SK-N-SH (cell line): Measurements from ENCODE around the gene HOXA5. TPM values are rescaled to one million over a fixed set of nuclear protein-coding genes. Genes with fewer than 3 reads are reported as not detected.

Experiments
- CTCF ChIA-PET: fragments of 300-600, 350-600 bp; formaldehyde crosslinking; extraction: SDS; loops from one replicate; lab custom pipeline; 2021; lab: Yijun Ruan, JAX
- POLR2A ChIA-PET: fragments of 350-600 bp; sonication (Branson Sonifier 250); formaldehyde crosslinking; extraction: SDS; loops from one replicate; lab custom pipeline; 2020; ENCODE audit warnings: antibody characterized with exemption, inconsistent platforms; lab: Yijun Ruan, JAX
- DNase-seq: peaks from one replicate; pipeline ENCODE4 v3.0.0; 2012
- H2AFZ ChIP-seq: fragments of 200-600 bp; sonication (generic); 2 replicates; pipeline ENCODE4 v1.8.1; 2016; ENCODE audit warnings: antibody characterized with exemption, mild to moderate bottlenecking, low read depth
- H3F3A ChIP-seq: fragments of 200-600 bp; sonication (generic); replicated peaks from 2 replicates; pipeline ENCODE3; 2016; ENCODE audit warnings: antibody characterized with exemption, mild to moderate bottlenecking; ENCODE audit not compliant: insufficient read depth
- H3K27ac ChIP-seq, 2 experiments: fragments of 200-500 bp in 1 of 2; fragments of 200-600 bp in 1 of 2; sonication (Bioruptor generic) in 1 of 2; sonication (generic), shearing (Covaris generic) in 1 of 2; 2 replicates each; pipeline versions ENCODE4 v1.5.1 to v1.6.1; 2014 to 2016; ENCODE audit warnings: low read depth in 2 of 2, inconsistent platforms in 1 of 2, low read length in 1 of 2, mild to moderate bottlenecking in 1 of 2, mixed read lengths in 1 of 2
- H3K27me3 ChIP-seq: fragments of 200-600 bp; sonication (generic), shearing (Covaris generic); 2 replicates; pipeline ENCODE4 v1.6.1; 2016; ENCODE audit warnings: mixed run types; ENCODE audit not compliant: insufficient read depth
- H3K36me3 ChIP-seq, 2 experiments: fragments of 200-500 bp in 1 of 2; fragments of 200-600 bp in 1 of 2; sonication (Bioruptor generic) in 1 of 2; sonication (generic) in 1 of 2; replicated peaks in 1 of 2; 2 replicates each; pipeline versions ENCODE3 to v1.5.1; 2014 to 2016; ENCODE audit warnings: low read length in 1 of 2, mild to moderate bottlenecking in 1 of 2; ENCODE audit not compliant: insufficient read depth in 2 of 2, control insufficient read depth in 1 of 2
- H3K4me1 ChIP-seq, 2 experiments: fragments of 200-500 bp in 1 of 2; fragments of 200-600 bp in 1 of 2; sonication (Bioruptor generic) in 1 of 2; sonication (generic), shearing (Covaris generic) in 1 of 2; 2 replicates each; pipeline versions ENCODE4 v1.5.1 to v1.6.1; 2014 to 2016; ENCODE audit warnings: low read depth in 1 of 2, low read length in 1 of 2, mixed run types in 1 of 2; ENCODE audit not compliant: insufficient read depth in 2 of 2, control insufficient read depth in 1 of 2
- H3K4me2 ChIP-seq: fragments of 200-600 bp; sonication (generic), shearing (Covaris generic); 2 replicates; pipeline ENCODE4 v1.6.1; 2017; ENCODE audit warnings: mixed run types
- H3K4me3 ChIP-seq, 2 experiments: fragments of 200-500 bp in 1 of 2; fragments of 200-600 bp in 1 of 2; sonication (Bioruptor generic) in 1 of 2; sonication (generic), shearing (Covaris generic) in 1 of 2; 2 replicates each; pipeline versions ENCODE4 v1.5.1 to v1.8.1; 2014 to 2016; ENCODE audit warnings: low read depth in 2 of 2, inconsistent platforms in 1 of 2, low read length in 1 of 2, mild to moderate bottlenecking in 1 of 2, mixed read lengths in 1 of 2, moderate library complexity in 1 of 2
- H3K79me2 ChIP-seq: fragments of 200-600 bp; sonication (generic); 2 replicates; pipeline ENCODE4 v1.8.1; 2017; ENCODE audit warnings: mild to moderate bottlenecking; ENCODE audit not compliant: insufficient read depth
- H3K9ac ChIP-seq: fragments of 200-600 bp; sonication (generic); 2 replicates; pipeline ENCODE4 v1.6.1; 2017; ENCODE audit warnings: mixed run types
- H3K9me2 ChIP-seq: fragments of 200-600 bp; sonication (generic); 2 replicates; pipeline ENCODE4 v1.6.1; 2017; ENCODE audit warnings: mixed run types
- H3K9me3 ChIP-seq: fragments of 200-600 bp; sonication (generic); 2 replicates; pipeline ENCODE4 v1.6.1; 2017; ENCODE audit warnings: mixed run types, mild to moderate bottlenecking, moderate library complexity
- H4K20me1 ChIP-seq: fragments of 200-600 bp; sonication (generic); 2 replicates; pipeline ENCODE4 v1.6.1; 2017; ENCODE audit warnings: mild to moderate bottlenecking, mixed run types; ENCODE audit not compliant: insufficient read depth
- CHD2 ChIP-seq: fragments of 150-350 bp; IDR thresholded peaks from 2 replicates; pipeline ENCODE4 v1.6.1; 2018; ENCODE audit warnings: low read length; ENCODE audit not compliant: partially characterized antibody
- ELF1 ChIP-seq: IDR thresholded peaks from 2 replicates; pipeline ENCODE4 v1.4.0; 2012
- EP300 ChIP-seq, 2 experiments: IDR thresholded peaks; 2 replicates each; pipeline versions ENCODE4 v1.4.0 to v1.6.1; 2012; ENCODE audit warnings: borderline replicate concordance in 1 of 2, low read depth in 1 of 2, low read length in 1 of 2
- FOSL2 ChIP-seq: IDR thresholded peaks from 2 replicates; pipeline ENCODE4 v1.4.0; 2012; ENCODE audit warnings: low read depth, mild to moderate bottlenecking, moderate library complexity, borderline replicate concordance
- GATA2 ChIP-seq: sonication (generic); formaldehyde crosslinking; IDR thresholded peaks from 2 replicates; pipeline ENCODE4 v1.5.0; 2020; ENCODE audit warnings: mild to moderate bottlenecking, missing genetic modification reagents
- JUND ChIP-seq: IDR thresholded peaks from 2 replicates; pipeline ENCODE4 v1.4.0; 2012
- MEF2A ChIP-seq: IDR thresholded peaks from 2 replicates; pipeline ENCODE4 v1.4.0; 2012; ENCODE audit warnings: low read depth, borderline replicate concordance
- MXI1 ChIP-seq: IDR thresholded peaks from 2 replicates; pipeline ENCODE4 v1.6.1; 2012; ENCODE audit warnings: mild to moderate bottlenecking, low read depth, low read length, improper control_type of control experiment
- NFIC ChIP-seq: IDR thresholded peaks from 2 replicates; pipeline ENCODE4 v1.4.0; 2012; ENCODE audit warnings: borderline replicate concordance
- NRF1 ChIP-seq: IDR thresholded peaks from 2 replicates; pipeline ENCODE4 v1.6.1; 2012; ENCODE audit warnings: low read depth, mild to moderate bottlenecking, low read length
- RXRA ChIP-seq: IDR thresholded peaks from 2 replicates; pipeline ENCODE4 v1.4.0; 2012; ENCODE audit warnings: low read depth, mild to moderate bottlenecking, borderline replicate concordance
- SMC3 ChIP-seq: IDR thresholded peaks from 2 replicates; pipeline ENCODE4 v1.6.1; 2012; ENCODE audit warnings: low read depth, low read length, improper control_type of control experiment
- TCF12 ChIP-seq: IDR thresholded peaks from 2 replicates; pipeline ENCODE4 v1.4.0; 2012
- TEAD4 ChIP-seq: IDR thresholded peaks from 2 replicates; pipeline ENCODE4 v1.4.0; 2012; ENCODE audit warnings: mild to moderate bottlenecking, borderline replicate concordance; ENCODE audit not compliant: insufficient read depth
- YY1 ChIP-seq: IDR thresholded peaks from 2 replicates; pipeline ENCODE4 v1.4.0; 2012; ENCODE audit warnings: low read depth, mild to moderate bottlenecking
- WGBS: methylation state at CpG from one replicate; pipeline ENCODE4 v1.1.6; 2017; ENCODE audit warnings: low lambda C conversion rate; 5-methylcytosine and 5-hydroxymethylcytosine counted together
- polyA plus RNA-seq, 3 experiments: library from polyadenylated mRNA; depleted of rRNA; stranded (reverse); fragments of >200 nt; gene quantifications; 2 replicates each; pipeline ENCODE4 v1.2.3, GENCODE V29; 2012
- TF ChIP-seq, protein P1 (sequence below): fragments of 200-600 bp; sonication (generic); IDR thresholded peaks from 2 replicates; pipeline ENCODE4 v1.6.1; 2017; ENCODE audit warnings: antibody characterized with exemption, mild to moderate bottlenecking, moderate library complexity
- TF ChIP-seq, protein P2 (sequence below): IDR thresholded peaks from 2 replicates; pipeline ENCODE4 v1.6.1; 2012; ENCODE audit warnings: mild to moderate bottlenecking, low read depth, low read length, moderate library complexity
- TF ChIP-seq, protein P3 (sequence below): fragments of 150-350 bp; IDR thresholded peaks from 2 replicates; pipeline ENCODE4 v1.6.1; 2017; ENCODE audit warnings: antibody characterized with exemption, low read length, low read depth, borderline replicate concordance
- TF ChIP-seq, protein P4 (sequence below): fragments of 150-350 bp; IDR thresholded peaks from 2 replicates; pipeline ENCODE4 v1.6.1; 2016; ENCODE audit warnings: mild to moderate bottlenecking, low read depth, low read length

The HOXA5 gene
- polyA plus RNA-seq, 1 of the 3 experiments (the other 2 are of a cell fraction): not detected

GRCh38 chr7:27102581-27103442, 40.7 kb downstream of the HOXA5 start, which contains the start of gene HOXA2:
HOXA2 (minus strand) TSS chr7:27102683; CDS start chr7:27102500, 183 bp downstream.
- peaks cover 100% of the 10 kb centered on the region for H3K27me3 ChIP-seq
- TF ChIP-seq NRF1: no peak
- TF ChIP-seq EP300 (IDR thresholded peaks at IDR 0.05; ENCODE audit: borderline replicate concordance in 1 of 2, low read depth in 1 of 2, low read length in 1 of 2): no peak
- no peak for TF ChIP-seq MXI1
- TF ChIP-seq ELF1: no peak
- no peak for TF ChIP-seq CHD2
- TF ChIP-seq, protein P1, sequence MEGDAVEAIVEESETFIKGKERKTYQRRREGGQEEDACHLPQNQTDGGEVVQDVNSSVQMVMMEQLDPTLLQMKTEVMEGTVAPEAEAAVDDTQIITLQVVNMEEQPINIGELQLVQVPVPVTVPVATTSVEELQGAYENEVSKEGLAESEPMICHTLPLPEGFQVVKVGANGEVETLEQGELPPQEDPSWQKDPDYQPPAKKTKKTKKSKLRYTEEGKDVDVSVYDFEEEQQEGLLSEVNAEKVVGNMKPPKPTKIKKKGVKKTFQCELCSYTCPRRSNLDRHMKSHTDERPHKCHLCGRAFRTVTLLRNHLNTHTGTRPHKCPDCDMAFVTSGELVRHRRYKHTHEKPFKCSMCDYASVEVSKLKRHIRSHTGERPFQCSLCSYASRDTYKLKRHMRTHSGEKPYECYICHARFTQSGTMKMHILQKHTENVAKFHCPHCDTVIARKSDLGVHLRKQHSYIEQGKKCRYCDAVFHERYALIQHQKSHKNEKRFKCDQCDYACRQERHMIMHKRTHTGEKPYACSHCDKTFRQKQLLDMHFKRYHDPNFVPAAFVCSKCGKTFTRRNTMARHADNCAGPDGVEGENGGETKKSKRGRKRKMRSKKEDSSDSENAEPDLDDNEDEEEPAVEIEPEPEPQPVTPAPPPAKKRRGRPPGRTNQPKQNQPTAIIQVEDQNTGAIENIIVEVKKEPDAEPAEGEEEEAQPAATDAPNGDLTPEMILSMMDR: no peak
- TF ChIP-seq RXRA: no peak
- TF ChIP-seq NFIC: no peak
- no peak for TF ChIP-seq FOSL2
- TF ChIP-seq, protein P2, sequence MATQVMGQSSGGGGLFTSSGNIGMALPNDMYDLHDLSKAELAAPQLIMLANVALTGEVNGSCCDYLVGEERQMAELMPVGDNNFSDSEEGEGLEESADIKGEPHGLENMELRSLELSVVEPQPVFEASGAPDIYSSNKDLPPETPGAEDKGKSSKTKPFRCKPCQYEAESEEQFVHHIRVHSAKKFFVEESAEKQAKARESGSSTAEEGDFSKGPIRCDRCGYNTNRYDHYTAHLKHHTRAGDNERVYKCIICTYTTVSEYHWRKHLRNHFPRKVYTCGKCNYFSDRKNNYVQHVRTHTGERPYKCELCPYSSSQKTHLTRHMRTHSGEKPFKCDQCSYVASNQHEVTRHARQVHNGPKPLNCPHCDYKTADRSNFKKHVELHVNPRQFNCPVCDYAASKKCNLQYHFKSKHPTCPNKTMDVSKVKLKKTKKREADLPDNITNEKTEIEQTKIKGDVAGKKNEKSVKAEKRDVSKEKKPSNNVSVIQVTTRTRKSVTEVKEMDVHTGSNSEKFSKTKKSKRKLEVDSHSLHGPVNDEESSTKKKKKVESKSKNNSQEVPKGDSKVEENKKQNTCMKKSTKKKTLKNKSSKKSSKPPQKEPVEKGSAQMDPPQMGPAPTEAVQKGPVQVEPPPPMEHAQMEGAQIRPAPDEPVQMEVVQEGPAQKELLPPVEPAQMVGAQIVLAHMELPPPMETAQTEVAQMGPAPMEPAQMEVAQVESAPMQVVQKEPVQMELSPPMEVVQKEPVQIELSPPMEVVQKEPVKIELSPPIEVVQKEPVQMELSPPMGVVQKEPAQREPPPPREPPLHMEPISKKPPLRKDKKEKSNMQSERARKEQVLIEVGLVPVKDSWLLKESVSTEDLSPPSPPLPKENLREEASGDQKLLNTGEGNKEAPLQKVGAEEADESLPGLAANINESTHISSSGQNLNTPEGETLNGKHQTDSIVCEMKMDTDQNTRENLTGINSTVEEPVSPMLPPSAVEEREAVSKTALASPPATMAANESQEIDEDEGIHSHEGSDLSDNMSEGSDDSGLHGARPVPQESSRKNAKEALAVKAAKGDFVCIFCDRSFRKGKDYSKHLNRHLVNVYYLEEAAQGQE: no peak
- no peak for TF ChIP-seq YY1
- TF ChIP-seq GATA2 (CRISPR knock-in tag): no peak
- TF ChIP-seq TCF12: no peak
- TF ChIP-seq TEAD4: no peak
- TF ChIP-seq SMC3: no peak
- TF ChIP-seq, protein P3, sequence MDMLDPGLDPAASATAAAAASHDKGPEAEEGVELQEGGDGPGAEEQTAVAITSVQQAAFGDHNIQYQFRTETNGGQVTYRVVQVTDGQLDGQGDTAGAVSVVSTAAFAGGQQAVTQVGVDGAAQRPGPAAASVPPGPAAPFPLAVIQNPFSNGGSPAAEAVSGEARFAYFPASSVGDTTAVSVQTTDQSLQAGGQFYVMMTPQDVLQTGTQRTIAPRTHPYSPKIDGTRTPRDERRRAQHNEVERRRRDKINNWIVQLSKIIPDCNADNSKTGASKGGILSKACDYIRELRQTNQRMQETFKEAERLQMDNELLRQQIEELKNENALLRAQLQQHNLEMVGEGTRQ: no peak
- TF ChIP-seq JUND: no peak
- TF ChIP-seq, protein P4, sequence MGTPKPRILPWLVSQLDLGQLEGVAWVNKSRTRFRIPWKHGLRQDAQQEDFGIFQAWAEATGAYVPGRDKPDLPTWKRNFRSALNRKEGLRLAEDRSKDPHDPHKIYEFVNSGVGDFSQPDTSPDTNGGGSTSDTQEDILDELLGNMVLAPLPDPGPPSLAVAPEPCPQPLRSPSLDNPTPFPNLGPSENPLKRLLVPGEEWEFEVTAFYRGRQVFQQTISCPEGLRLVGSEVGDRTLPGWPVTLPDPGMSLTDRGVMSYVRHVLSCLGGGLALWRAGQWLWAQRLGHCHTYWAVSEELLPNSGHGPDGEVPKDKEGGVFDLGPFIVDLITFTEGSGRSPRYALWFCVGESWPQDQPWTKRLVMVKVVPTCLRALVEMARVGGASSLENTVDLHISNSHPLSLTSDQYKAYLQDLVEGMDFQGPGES: no peak
- no peak for TF ChIP-seq MEF2A
- no peaks in the 10 kb centered on the region for H3F3A ChIP-seq
- H4K20me1 ChIP-seq: no peaks in the 10 kb centered on the region
- H3K27ac ChIP-seq: no peak within 1 kb of the TSS
- no peaks in the 10 kb centered on the region for H3K9me2 ChIP-seq
- H2AFZ ChIP-seq: no peak within 1 kb of the TSS; the same call in 1 of the 2 replicates
- CTCF ChIA-PET: no interaction called here
- no peaks in the 10 kb centered on the region for H3K36me3 ChIP-seq
- no peak within 1 kb of the TSS for H3K9ac ChIP-seq
- no peak within 1 kb of the TSS for H3K4me3 ChIP-seq
- POLR2A ChIA-PET: no interaction called here
- 21% methylated on average over 29 of the region's 29 CpGs for WGBS
- no peaks in the 10 kb centered on the region for H3K79me2 ChIP-seq
- H3K4me1 ChIP-seq: no peaks in the 10 kb centered on the region; a peak in 1 of 4 replicates
- H3K4me2 ChIP-seq: peak within 1 kb of the TSS; percentile 65; the same call in 1 of the 2 replicates
- no peak for DNase-seq
- H3K9me3 ChIP-seq: no peaks in the 10 kb centered on the region
